CD4-positive, alpha-beta T cell treated with Interleukin-1 beta for 1 hour (primary cell): ENCODE measurements around the gene ORC6.

Experiments
- DNase-seq, 2 donors: peaks; one replicate each; pipeline ENCODE4 v3.0.0-alpha.2; 2020 to 2022

ORC6 gene

GRCh38 chr16:46733319-46733830, 43.9 kb downstream of the ORC6 start:
- no peak for DNase-seq

DNA sequence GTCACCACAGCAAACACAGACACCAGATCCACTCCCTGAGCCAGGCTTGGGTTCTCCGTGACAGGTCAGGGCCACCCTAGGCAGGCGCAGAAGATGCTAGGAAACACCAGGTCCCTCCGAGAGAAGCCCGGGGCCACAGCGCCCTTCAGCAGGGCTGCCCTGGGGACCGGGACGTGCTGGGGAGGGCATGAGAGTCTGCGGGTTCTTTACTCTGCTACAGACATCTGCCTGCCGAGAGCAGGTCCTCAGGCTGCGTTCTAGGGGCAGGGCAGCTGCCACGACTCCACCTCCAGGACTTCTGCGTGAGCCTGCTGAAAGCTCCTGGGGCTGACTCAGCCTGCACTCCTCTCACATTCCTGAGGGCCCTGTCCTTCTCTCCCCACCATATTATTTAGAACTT, 47.2 kb downstream of the ORC6 start:
- DNase-seq: no peak

DNA sequence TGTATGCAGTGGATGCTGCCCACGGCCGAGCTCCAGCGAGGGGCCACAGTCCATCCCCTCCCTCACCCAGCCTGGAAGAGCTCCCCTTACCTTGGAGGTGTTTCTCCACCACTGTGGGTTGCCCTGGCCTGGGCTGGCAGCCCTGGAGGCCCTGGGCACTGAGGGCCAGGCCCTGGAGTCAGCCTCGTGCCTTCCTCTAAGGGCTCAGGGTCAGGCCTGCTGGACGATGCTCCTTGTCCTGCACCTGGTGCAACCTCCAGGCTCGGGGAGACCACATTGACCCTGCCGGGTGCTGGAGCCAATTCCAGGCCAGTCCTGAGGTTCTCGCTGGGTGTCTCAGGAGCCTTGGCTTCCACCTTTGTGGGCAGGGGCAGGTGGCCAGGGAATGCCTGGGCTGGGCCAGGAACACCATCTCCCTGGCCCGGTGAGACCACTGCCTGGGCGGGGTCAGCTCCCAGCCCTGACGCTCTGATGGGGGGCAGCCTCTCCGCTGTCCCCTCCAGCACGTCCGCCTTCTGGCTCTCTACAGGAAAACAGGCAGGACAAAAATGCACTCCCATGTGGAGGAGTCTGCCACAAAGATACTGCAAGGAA, 48.3 kb downstream of the ORC6 start:
- no peak for DNase-seq

GRCh38 chr16:46739934-46740333, 50.5 kb downstream of the ORC6 start:
- no peak for DNase-seq

DNA sequence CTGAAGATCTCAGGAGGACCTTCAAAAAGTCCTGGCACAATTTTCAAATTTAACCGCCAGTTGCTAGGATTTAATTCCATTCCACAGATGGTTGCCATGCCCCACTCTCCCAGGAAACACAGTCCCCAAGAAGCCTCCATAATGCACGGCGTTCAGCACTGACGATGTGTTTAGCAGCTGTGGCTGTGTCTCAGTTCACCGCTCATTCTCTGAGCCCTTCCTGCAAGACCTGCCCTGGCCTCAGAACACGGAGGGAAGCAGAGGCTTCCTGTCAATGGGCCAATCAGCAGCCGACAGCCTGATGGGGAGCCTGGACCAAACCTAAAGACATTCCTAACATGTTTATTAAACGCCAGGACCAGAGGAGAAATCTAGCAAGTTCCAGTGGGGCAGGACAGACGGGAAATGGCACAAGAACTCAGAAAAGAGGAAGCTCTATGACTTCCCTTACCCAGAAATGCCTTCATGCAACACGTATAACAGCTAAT, 53.8 kb downstream of the ORC6 start:
- DNase-seq: peak in 1 of 2 donors; percentile 3

GRCh38 chr16:46745617-46746016, 56.2 kb downstream of the ORC6 start:
- DNase-seq: no peak

DNA sequence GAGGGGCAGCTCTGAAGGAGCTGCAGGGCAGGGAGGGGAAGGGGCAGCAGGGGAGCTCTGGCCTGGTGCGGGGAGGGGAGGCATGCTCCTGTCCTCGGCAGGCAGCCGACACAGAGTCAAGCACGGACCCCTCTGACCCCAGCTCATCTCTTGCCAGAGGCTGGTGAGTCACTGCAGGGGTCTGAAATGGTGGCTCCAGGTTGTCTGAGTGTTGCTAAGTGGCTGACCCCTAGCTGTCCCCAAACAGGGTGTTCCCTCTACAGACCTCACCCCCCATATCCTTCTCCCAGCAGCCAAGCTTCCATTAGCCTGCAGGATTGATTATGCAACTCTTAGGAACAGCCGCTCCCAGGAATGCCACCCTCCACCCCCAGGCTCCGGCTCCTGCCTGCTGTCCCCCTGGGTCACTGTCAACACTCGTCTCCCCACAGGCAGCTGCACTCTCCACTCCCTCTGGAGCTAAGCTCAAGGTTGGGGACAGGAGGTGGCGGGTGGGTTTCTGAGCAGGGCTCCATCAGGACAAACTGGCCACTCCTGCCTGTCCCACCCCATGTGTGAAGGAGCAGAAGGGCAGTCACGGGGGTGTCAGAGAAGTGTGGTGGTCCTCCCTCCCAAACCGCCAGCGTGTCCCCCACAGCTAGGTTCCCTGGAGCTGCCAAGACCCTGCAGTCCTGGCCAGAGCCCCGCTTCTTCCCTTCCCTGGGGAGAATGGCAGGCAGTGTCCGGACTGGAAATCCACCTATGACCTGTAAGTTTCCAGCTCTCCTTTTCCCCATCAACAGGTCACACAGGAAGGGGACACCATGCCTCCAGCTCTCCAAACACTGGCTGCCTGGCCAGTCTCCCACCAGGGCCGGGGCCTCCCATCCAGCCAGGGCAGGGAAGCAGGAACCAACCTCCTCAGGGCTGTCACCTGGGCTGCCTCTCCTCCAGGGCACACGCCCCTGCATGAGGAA, 57.6 kb downstream of the ORC6 start:
- DNase-seq: no peak
